ENCODE data around the gene TACR2.

Gene TACR2

GRCh38 chr10:69421611-69422308 is 5.0 kb upstream of the TACR2 start:
- H3K4me3 ChIP-seq (ENCODE audit: low read depth, low read length) = no peak overlapping the region
- TF ChIP-seq CTCF (IDR thresholded peaks at IDR 0.05; ENCODE audit: low read depth, low read length, missing control alignments) = no peak
- in situ Hi-C loops (cut with HindIII; ENCODE audit: low sequenced_read_pairs) = loop anchor here (5.0 kb wide), 1 partner anchor 76 kb away; no protein-coding TSS in a partner anchor
- DNase-seq (ENCODE audit: low read depth) = no peak

- no peak overlapping the region for H3K4me3 ChIP-seq (ENCODE audit: low read depth, low read length)
- in situ Hi-C loops (cut with HindIII; ENCODE audit: low sequenced_read_pairs) = loop anchor here (5.0 kb wide), 1 partner anchor 78 kb away; no protein-coding TSS in a partner anchor
- DNase-seq (ENCODE audit: low read depth) = no peak
- TF ChIP-seq CTCF (IDR thresholded peaks at IDR 0.05; ENCODE audit: low read depth, low read length, missing control alignments) = no peak
Measured at GRCh38 chr10:69419744-69420126, 3.0 kb upstream of the TACR2 start.

- no peak overlapping the region for H3K4me3 ChIP-seq (ENCODE audit: low read depth, low read length)
- no peak for TF ChIP-seq CTCF (IDR thresholded peaks at IDR 0.05; ENCODE audit: low read depth, low read length, missing control alignments)
- in situ Hi-C loops (cut with HindIII; ENCODE audit: low sequenced_read_pairs) = no loop called here
- DNase-seq (ENCODE audit: low read depth) = no peak
Measured at GRCh38 chr10:69419096-69419743, 2.5 kb upstream of the TACR2 start.

- no peak for TF ChIP-seq CTCF (IDR thresholded peaks at IDR 0.05; ENCODE audit: low read depth, low read length, missing control alignments)
- no peak overlapping the region for H3K4me3 ChIP-seq (ENCODE audit: low read depth, low read length)
- DNase-seq (ENCODE audit: low read depth) = no peak
- in situ Hi-C loops (cut with HindIII; ENCODE audit: low sequenced_read_pairs) = no loop called here
Measured at GRCh38 chr10:69418052-69418752, 1.5 kb upstream of the TACR2 start.

GRCh38 chr10:69417542-69417941 is 824 bp upstream of the TACR2 start:
- in situ Hi-C loops (cut with HindIII; ENCODE audit: low sequenced_read_pairs) = no loop called here
- DNase-seq (ENCODE audit: low read depth) = no peak
- no peak for TF ChIP-seq CTCF (IDR thresholded peaks at IDR 0.05; ENCODE audit: low read depth, low read length, missing control alignments)
- no peak overlapping the region for H3K4me3 ChIP-seq (ENCODE audit: low read depth, low read length)

- DNase-seq (ENCODE audit: low read depth) = no peak
- H3K4me3 ChIP-seq (ENCODE audit: low read depth, low read length) = no peak overlapping the region
- in situ Hi-C loops (cut with HindIII; ENCODE audit: low sequenced_read_pairs) = no loop called here
- no peak for TF ChIP-seq CTCF (IDR thresholded peaks at IDR 0.05; ENCODE audit: low read depth, low read length, missing control alignments)
Measured at GRCh38 chr10:69415951-69416350, 767 bp downstream of the TACR2 start.

All from astrocyte of the cerebellum (primary cell).